HepG2 (cell line): Measurements from ENCODE around the gene DNASE1L2. TPM values are rescaled to one million over a fixed set of nuclear protein-coding genes. Genes with fewer than 3 reads are reported as not detected.
A peak's percentile ranks its signal among the peaks of the same experiment; 100 is the strongest.

Experiments
- BHLHE40 ChIP-seq: IDR thresholded peaks from 2 replicates; pipeline ENCODE4 v1.6.1; 2011; ENCODE audit warnings: low read length, improper control_type of control experiment
- BRD4 ChIP-seq: sonication (generic); formaldehyde crosslinking; IDR thresholded peaks from 2 replicates; pipeline ENCODE4 v1.4.0; 2020; ENCODE audit warnings: missing genetic modification reagents
- CEBPB ChIP-seq: IDR thresholded peaks from 2 replicates; pipeline ENCODE4 v1.6.1; 2011; ENCODE audit warnings: low read depth, low read length, improper control_type of control experiment, borderline replicate concordance
- CEBPG ChIP-seq: IDR thresholded peaks from 2 replicates; pipeline ENCODE4 v1.6.1; 2016
- FOXC1 ChIP-seq: sonication (generic); formaldehyde crosslinking; IDR thresholded peaks from 2 replicates; pipeline ENCODE4 v1.8.0; 2022; ENCODE audit warnings: mild to moderate bottlenecking, missing genetic modification reagents, borderline replicate concordance
- GATAD1 ChIP-seq: IDR thresholded peaks from 2 replicates; pipeline ENCODE4 v1.6.1; 2016; ENCODE audit warnings: missing genetic modification reagents, missing compliant biosample characterization
- HCFC1 ChIP-seq: fragments of 150-350 bp; IDR thresholded peaks from 2 replicates; pipeline ENCODE4 v1.6.1; 2014; ENCODE audit warnings: low read depth, low read length
- HMG20B ChIP-seq: conservative IDR thresholded peaks from 2 replicates; pipeline ENCODE4 v1.6.1; 2016; ENCODE audit warnings: missing genetic modification reagents, missing compliant biosample characterization
- HNRNPLL ChIP-seq: fragments of 200-400 bp; formaldehyde crosslinking; IDR thresholded peaks from 2 replicates; pipeline ENCODE4 v1.6.1; 2017; ENCODE audit warnings: mild to moderate bottlenecking, low read depth, low read length; ENCODE audit not compliant: poor library complexity, severe bottlenecking
- IRF1 ChIP-seq: sonication (generic); formaldehyde crosslinking; IDR thresholded peaks from 2 replicates; pipeline ENCODE4 v1.4.0; 2020; ENCODE audit warnings: low read depth, mild to moderate bottlenecking, missing genetic modification reagents
- IRF2 ChIP-seq: IDR thresholded peaks from 2 replicates; pipeline ENCODE4 v1.6.1; 2018; ENCODE audit warnings: missing genetic modification reagents, missing compliant biosample characterization
- KDM3A ChIP-seq: IDR thresholded peaks from 2 replicates; pipeline ENCODE4 v1.6.1; 2018; ENCODE audit warnings: low read depth, missing compliant biosample characterization
- MAF1 ChIP-seq: sonication (generic); formaldehyde crosslinking; IDR thresholded peaks from 2 replicates; pipeline ENCODE4 v1.5.0; 2020; ENCODE audit warnings: missing genetic modification reagents, borderline replicate concordance
- MEIS1 ChIP-seq: sonication (generic); formaldehyde crosslinking; IDR thresholded peaks from 2 replicates; pipeline ENCODE4 v1.9.0; 2021; ENCODE audit warnings: mild to moderate bottlenecking, missing genetic modification reagents, moderate library complexity, borderline replicate concordance
- RARG ChIP-seq: sonication (generic); formaldehyde crosslinking; IDR thresholded peaks from 2 replicates; pipeline ENCODE4 v1.4.0; 2020; ENCODE audit warnings: low read depth, mild to moderate bottlenecking, missing genetic modification reagents
- RFX1 ChIP-seq: fragments of 450-650 bp; IDR thresholded peaks from 2 replicates; pipeline ENCODE4 v1.6.1; 2017
- RORA ChIP-seq: sonication (generic); formaldehyde crosslinking; IDR thresholded peaks from 2 replicates; pipeline ENCODE4 v1.5.0; 2020; ENCODE audit warnings: mild to moderate bottlenecking, missing genetic modification reagents, moderate library complexity
- SMAD9 ChIP-seq: sonication (generic); formaldehyde crosslinking; IDR thresholded peaks from 2 replicates; pipeline ENCODE4 v1.5.1; 2020; ENCODE audit warnings: mild to moderate bottlenecking, missing genetic modification reagents
- STAG1 ChIP-seq: sonication (generic); formaldehyde crosslinking; IDR thresholded peaks from 2 replicates; pipeline ENCODE4 v1.4.0; 2020; ENCODE audit warnings: missing genetic modification reagents
- ZBTB21 ChIP-seq: sonication (generic); formaldehyde crosslinking; IDR thresholded peaks from 2 replicates; pipeline ENCODE4 v1.4.0; 2020; ENCODE audit warnings: missing genetic modification reagents
- ZMAT3 ChIP-seq: sonication (generic); formaldehyde crosslinking; conservative IDR thresholded peaks from 2 replicates; pipeline ENCODE4 v1.7.0; 2021; ENCODE audit warnings: missing genetic modification reagents
- ZNF124 ChIP-seq: sonication (generic); formaldehyde crosslinking; IDR thresholded peaks from 2 replicates; pipeline ENCODE4 v1.4.0; 2020; ENCODE audit warnings: missing genetic modification reagents
- ZNF180 ChIP-seq: sonication (generic); formaldehyde crosslinking; IDR thresholded peaks from 2 replicates; pipeline ENCODE4 v1.4.0; 2020; ENCODE audit warnings: low read depth, missing genetic modification reagents, borderline replicate concordance
- ZNF280D ChIP-seq: sonication (generic); formaldehyde crosslinking; IDR thresholded peaks from 2 replicates; pipeline ENCODE4 v1.5.1; 2020; ENCODE audit warnings: mild to moderate bottlenecking, missing genetic modification reagents
- ZNF3 ChIP-seq: IDR thresholded peaks from 2 replicates; pipeline ENCODE4 v1.7.0; 2017; ENCODE audit warnings: inconsistent platforms
- ZNF503 ChIP-seq: sonication (generic); formaldehyde crosslinking; IDR thresholded peaks from 2 replicates; pipeline ENCODE4 v1.4.0; 2020; ENCODE audit warnings: missing genetic modification reagents
- polyA plus RNA-seq, 8 experiments: library from polyadenylated mRNA; depleted of rRNA in 3 of 8; stranded (reverse) in 7 of 8; unstranded in 1 of 8; fragments of >200 nt; fragmentation: Illumina TruSeq in 4 of 8; extraction: Trizol in 4 of 8; gene quantifications; 2 replicates each; pipeline versions ENCODE4 v1.2.1 to v1.2.3, GENCODE V29; 2011 to 2016; ENCODE audit warnings: low read depth in 4 of 8, missing spikeins in 1 of 8, mixed read lengths in 1 of 8; ENCODE audit not compliant: insufficient read depth in 1 of 8
- total RNA-seq, 5 experiments: library from RNA; depleted of rRNA; stranded (reverse); fragments of >200 nt; fragmentation: Illumina TruSeq; extraction: Trizol; gene quantifications; 2 replicates each; pipeline ENCODE4 v1.2.3, GENCODE V29; 2016; ENCODE audit warnings: low read depth in 1 of 5

Gene DNASE1L2
- total and polyA plus RNA-seq, 2 of the 13 experiments (the other 11 are each of a cell fraction or from before 2014, with no cell fraction given), result 0.44 to 0.50 TPM

GRCh38 chr16:2205104-2205966 lies 30.9 kb upstream of the DNASE1L2 start, which contains the start of gene MLST8 (continued):
- no peak for TF ChIP-seq IRF1 (CRISPR knock-in tag)
- no peak for TF ChIP-seq ZNF180 (CRISPR knock-in tag)
- TF ChIP-seq ZMAT3 (CRISPR knock-in tag), result peak; percentile 86; the same call in 1 of the 2 replicates
- no peak for TF ChIP-seq ZNF124 (CRISPR knock-in tag)
- peak; percentile 92 for TF ChIP-seq BHLHE40
- TF ChIP-seq BRD4 (CRISPR knock-in tag), result 0 out of 2 replicates have a peak, but pooled peaks have one; percentile 28
- TF ChIP-seq MEIS1 (CRISPR knock-in tag), result no peak
- no peak for TF ChIP-seq ZNF3 (CRISPR knock-in tag)
- TF ChIP-seq ZBTB21 (CRISPR knock-in tag), result no peak
- peak; percentile 96; the same call in 1 of the 2 replicates for TF ChIP-seq FOXC1 (CRISPR knock-in tag)
- TF ChIP-seq HNRNPLL, result peak; percentile 95
- TF ChIP-seq HMG20B (CRISPR knock-in tag), result no peak
- TF ChIP-seq ZNF280D (CRISPR knock-in tag), result no peak
- peak; percentile 76; the same call in 1 of the 2 replicates for TF ChIP-seq SMAD9 (CRISPR knock-in tag)
- TF ChIP-seq GATAD1, result peak; percentile 91
- no peak; the same call in 1 of the 2 replicates for TF ChIP-seq IRF2 (CRISPR knock-in tag)
- TF ChIP-seq KDM3A, result no peak
- TF ChIP-seq ZNF503, result no peak
- TF ChIP-seq CEBPB, result no peak
- no peak for TF ChIP-seq RFX1
- no peak for TF ChIP-seq MAF1
- TF ChIP-seq STAG1 (CRISPR knock-in tag), result no peak
- TF ChIP-seq CEBPG (CRISPR knock-in tag), result no peak
- peak; percentile 61; the same call in 1 of the 2 replicates for TF ChIP-seq HCFC1
- TF ChIP-seq RARG (CRISPR knock-in tag), result no peak
- no peak for TF ChIP-seq RORA (CRISPR knock-in tag)
